RWPE1 (cell line): ENCODE results near the gene FNDC10.

Experiments used
- CTCF ChIA-PET: fragments of 350-600 bp; sonication (Branson Sonifier 250); formaldehyde crosslinking; extraction: SDS; loops from one replicate; lab custom pipeline; 2021; lab: Yijun Ruan, JAX
- POLR2A ChIA-PET: fragments of 400-600 bp; formaldehyde crosslinking; extraction: SDS; loops from one replicate; lab custom pipeline; 2020; ENCODE audit warnings: antibody characterized with exemption; ENCODE audit not compliant: low non-redundant PET; lab: Yijun Ruan, JAX
- DNase-seq: peaks from one replicate; pipeline ENCODE4 v3.0.0; 2012; ENCODE audit warnings: low spot score
- H3K27ac ChIP-seq: fragments of 450-650 bp; 2 replicates; pipeline ENCODE4 v1.5.1; 2017
- TF ChIP-seq, protein P1 (sequence below): fragments of 450-650 bp; conservative IDR thresholded peaks from 2 replicates; pipeline ENCODE4 v1.5.1; 2017; ENCODE audit warnings: low read depth, mild to moderate bottlenecking

FNDC10 gene

DNA sequence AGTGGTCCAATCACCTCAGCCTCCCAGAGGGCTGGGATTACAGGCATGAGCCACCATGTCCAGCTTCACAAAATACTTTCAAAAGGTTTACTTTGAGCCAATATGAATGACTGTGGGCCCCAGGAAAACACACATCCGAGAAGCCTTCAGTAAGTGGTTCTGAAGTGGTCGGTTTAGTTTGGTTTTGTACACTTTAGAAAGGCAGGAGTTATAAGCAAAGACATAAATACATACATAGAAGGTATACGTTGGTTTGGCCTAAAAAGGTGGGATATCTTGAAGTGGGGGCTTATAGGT is 12.1 kb upstream of the FNDC10 start:
- ChIA-PET POLR2A (no interaction called here), CTCF (no interaction called here)
- H3K27ac ChIP-seq = no peak overlapping the region
- DNase-seq = no peak
- TF ChIP-seq, protein P1, sequence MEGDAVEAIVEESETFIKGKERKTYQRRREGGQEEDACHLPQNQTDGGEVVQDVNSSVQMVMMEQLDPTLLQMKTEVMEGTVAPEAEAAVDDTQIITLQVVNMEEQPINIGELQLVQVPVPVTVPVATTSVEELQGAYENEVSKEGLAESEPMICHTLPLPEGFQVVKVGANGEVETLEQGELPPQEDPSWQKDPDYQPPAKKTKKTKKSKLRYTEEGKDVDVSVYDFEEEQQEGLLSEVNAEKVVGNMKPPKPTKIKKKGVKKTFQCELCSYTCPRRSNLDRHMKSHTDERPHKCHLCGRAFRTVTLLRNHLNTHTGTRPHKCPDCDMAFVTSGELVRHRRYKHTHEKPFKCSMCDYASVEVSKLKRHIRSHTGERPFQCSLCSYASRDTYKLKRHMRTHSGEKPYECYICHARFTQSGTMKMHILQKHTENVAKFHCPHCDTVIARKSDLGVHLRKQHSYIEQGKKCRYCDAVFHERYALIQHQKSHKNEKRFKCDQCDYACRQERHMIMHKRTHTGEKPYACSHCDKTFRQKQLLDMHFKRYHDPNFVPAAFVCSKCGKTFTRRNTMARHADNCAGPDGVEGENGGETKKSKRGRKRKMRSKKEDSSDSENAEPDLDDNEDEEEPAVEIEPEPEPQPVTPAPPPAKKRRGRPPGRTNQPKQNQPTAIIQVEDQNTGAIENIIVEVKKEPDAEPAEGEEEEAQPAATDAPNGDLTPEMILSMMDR = no peak

DNA sequence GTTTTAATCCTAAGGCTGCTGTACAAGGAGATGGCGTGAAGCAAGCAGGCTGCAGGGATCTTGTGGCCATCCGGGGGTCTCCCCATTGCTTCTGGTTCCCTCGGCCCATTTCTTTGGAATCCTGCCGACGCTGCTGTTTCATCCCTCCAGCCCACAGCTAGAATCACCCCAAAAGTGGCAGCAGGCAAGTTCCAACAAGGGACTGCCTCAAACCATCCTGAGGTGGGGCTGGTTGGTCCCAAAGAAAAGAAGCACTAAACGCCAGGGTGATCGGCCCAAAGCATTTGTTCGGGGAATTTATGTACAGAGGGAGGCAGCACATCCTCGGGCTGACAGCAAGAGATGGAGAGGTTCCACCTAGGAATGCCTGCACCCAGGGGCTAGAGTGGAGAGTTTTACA is 10.9 kb upstream of the FNDC10 start:
- ChIA-PET CTCF (no interaction called here), POLR2A (interaction anchor here (0.6 kb wide), 1 partner anchor 13 kb away, joined by 11 read pairs; no protein-coding TSS in a partner anchor)
- no peak for DNase-seq
- H3K27ac ChIP-seq = 0 out of 2 replicates have a peak overlapping the region, but pooled peaks have one; percentile 2
- TF ChIP-seq, protein P1 = no peak

DNA sequence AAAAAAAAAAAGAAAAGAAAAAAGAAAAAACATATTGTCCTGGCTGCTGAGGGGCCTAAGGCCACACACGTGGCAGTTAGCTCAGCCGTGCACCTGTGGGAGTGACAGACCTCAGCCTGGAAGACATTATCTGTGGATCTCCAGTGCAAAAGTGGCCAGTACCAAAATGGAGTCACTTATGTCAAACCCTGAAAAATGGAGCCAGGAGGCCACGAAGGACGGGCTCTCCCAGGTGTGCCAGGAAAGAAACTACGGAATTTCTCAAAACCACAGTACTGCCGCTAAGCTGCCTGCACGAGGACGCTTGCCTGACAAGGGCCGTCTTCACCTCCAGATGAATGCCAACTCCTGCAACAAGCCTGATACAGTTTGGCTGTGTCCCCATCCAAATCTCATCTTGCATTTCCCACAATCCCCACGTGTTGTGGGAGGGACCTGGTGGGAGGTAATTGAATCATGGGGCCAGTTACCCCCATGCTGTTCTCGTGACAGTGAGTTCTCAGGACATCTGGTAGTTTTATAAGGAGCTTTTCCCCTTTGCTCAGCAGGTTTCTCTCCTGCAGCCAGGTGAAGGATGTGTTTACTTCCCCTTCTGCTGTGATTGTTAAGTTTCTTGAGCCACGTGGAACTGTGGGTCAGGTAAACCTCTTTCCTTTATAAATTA is 10.0 kb upstream of the FNDC10 start:
- CTCF ChIA-PET = interaction anchor here (0.7 kb wide), 1 partner anchor 432 kb away, joined by 3 read pairs; no protein-coding TSS in a partner anchor
- POLR2A ChIA-PET = interaction anchor here (0.7 kb wide), 1 partner anchor 25 kb away, joined by 6 read pairs; no protein-coding TSS in a partner anchor
- H3K27ac ChIP-seq = no peak overlapping the region
- TF ChIP-seq, protein P1 = no peak
- DNase-seq = no peak

DNA sequence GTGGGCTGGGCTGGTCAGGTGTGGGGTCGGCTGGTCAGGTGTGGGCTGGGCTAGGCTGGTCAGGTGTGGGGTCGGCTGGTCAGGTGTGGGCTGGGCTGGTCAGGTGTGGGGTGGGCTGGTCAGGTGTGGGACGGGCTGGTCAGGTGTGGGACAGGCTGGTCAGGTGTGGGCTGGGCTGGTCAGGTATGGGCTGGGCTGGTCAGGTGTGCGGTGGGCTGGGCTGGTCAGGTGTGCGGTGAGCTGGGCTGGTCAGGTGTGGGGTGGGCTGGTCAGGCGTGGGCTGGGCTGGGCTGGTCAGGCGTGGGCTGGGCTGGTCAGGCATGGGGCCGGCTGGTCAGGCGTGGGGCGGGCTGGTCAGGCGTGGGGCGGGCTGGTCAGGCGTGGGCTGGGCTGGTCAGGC is 6.3 kb upstream of the FNDC10 start:
- no peak for DNase-seq
- H3K27ac ChIP-seq = no peak overlapping the region
- TF ChIP-seq, protein P1 = no peak
- ChIA-PET CTCF (no interaction called here), POLR2A (no interaction called here)

DNA sequence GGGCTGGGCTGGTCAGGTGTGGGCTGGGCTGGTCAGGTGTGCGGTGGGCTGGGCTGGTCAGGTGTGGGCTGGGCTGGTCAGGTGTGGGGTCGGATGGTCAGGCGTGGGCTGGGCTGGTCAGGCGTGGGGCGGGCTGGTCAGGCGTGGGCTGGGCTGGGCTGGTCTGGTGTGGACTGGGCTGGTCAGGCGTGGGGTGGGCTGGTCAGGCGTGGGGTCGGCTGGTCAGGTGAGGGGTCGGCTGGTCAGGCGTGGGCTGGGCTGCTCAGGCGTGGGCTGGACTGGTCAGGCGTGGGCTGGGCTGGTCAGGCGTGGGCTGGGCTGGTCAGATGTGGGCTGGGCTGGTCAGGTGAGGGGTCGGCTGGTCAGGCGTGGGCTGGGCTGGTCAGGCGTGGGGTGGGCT is 5.8 kb upstream of the FNDC10 start:
- no peak for DNase-seq
- TF ChIP-seq, protein P1 = no peak
- ChIA-PET CTCF (no interaction called here), POLR2A (no interaction called here)
- no peak overlapping the region for H3K27ac ChIP-seq

DNA sequence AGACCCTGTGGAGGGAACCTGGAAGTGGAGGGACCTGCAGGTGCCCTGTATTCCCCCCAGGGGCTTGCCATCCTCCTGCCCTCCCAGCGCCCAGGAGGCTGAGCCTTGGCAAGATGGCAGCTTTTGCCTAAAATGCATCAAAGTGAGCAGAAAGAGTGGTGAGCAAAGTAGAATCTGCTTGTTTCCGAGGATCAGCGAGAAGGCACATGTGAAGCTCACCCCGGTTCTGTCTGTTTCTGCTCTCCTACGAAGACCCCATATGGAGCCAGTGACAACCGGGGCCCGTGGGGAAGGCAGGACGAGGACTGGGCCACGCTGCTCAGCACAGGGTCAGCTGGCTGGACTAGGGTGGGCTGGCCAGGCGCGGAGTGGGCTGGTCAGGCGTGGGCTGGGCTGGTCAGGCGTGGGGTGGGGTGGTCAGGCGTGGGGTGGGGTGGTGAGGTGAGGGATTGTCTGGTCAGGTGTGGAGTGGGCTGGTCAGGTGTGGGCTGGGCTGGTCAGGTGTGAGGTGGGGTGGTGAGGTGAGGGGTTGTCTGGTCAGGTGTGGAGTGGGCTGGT is 5.2 kb upstream of the FNDC10 start:
- no peak for DNase-seq
- CTCF ChIA-PET = no interaction called here
- TF ChIP-seq, protein P1 = no peak
- POLR2A ChIA-PET = no interaction called here
- H3K27ac ChIP-seq = no peak overlapping the region
